Esophagus mucosa (tissue), 1 donor: Measurements from ENCODE around the gene DDX41. TPM values are rescaled to one million over a fixed set of nuclear protein-coding genes. Genes with fewer than 3 reads are reported as not detected.
A peak's percentile ranks its signal among the peaks of the same experiment; 100 is the strongest.
"Not testable (repeated sequence)": the region's sequence is repeated elsewhere in the genome, so short reads cannot be mapped to it uniquely, and the experiment has no call there.

Experiments
- ATAC-seq: fragments of 200-7000 bp; cut with Tn5 transposase; one replicate; pipeline ENCODE4 v1.9.1; 2020
- total RNA-seq: library from RNA; stranded (reverse); gene quantifications from one replicate; pipeline ENCODE4 v1.2.4, GENCODE V29; 2023
- donor health status: DM: yes; HTN: yes; CAD: no.

DDX41 gene
- total RNA-seq, 1 donor from 2014 or later, result 64.2 TPM

DNA sequence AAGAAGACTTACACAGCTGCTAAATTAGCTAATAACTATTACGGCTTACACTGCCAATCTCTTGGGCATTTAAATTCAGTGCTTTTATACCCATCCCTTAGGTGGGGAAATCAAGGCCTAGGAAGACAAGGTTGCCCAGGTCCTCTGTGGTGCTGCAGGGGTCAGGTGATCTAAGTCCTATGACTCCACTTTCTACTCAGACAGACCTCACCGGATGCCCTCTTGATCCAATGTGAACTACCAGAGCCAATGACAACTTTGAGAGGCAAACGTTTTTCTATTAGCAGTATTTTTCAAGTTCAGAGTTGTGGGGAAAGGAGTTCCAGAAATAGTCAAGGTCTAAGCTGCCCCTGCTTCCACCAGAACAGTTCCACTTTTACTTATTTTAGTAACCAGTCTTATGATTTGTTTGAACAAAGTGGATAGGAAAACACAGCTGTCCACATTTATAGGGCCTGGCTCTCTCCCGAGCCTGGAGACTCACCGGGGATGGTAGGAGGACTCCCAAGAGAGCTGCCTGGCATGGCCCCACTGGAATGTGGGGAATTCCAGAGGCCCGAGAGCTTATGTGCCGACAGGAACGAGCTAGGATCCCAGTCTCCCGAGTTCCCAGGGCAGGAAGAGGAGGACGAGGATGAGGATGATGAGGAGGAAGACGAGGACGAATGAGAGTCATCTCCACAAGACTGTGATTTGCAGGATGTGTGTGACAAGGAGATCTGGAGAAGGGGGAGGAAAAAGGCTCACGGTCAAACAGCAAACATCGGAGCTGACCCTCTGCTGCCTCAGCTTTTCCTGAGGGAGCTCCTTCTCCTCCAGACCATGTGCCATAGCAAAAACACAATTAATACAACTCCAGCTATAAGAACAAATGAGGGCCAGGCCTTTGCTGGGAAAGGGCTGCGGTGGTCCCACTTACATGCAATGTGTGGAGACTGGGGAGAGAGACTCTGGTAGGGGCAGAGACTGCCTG is 20.9 kb upstream of the DDX41 start:
- ATAC-seq, result no peak

DNA sequence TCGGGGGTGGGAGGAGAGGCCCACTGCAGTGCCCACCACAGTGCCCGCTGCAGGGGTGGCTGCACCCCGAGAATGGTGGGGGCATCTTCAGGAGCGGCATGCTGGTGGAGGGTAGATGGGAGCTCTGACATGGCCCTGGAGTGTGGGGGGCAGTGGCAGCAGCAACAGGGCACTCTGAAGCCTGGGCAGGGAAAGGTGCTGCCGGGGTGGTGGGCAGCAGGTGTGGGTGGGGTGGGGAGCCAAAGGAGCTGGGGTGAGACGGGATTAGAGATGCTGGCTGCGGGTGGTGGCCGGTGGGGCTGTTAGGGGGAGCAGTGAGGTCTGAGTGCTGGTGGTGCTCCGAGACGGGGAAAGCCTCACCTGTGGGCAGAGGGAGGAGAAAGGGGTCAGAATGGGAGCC is 19.6 kb upstream of the DDX41 start:
- no peak for ATAC-seq

DNA sequence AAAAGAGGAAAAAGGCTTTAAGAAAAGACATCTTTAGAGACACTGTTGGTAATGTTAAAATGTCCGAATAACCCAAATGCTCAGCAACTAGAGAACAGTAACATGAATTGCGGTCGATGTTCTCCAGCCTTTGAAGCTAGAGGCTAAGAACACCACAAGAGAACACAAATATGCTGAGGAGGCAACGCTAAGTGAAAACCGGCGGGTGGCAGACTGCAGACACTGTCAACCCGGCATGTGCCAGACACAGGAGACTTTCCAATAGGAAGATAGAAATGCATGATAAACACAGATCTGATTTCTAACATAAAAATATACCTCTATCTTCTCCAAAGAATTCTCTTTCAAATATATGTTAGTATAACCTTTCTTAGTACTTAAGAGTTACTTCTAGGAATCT is 18.4 kb upstream of the DDX41 start:
- no peak for ATAC-seq

DNA sequence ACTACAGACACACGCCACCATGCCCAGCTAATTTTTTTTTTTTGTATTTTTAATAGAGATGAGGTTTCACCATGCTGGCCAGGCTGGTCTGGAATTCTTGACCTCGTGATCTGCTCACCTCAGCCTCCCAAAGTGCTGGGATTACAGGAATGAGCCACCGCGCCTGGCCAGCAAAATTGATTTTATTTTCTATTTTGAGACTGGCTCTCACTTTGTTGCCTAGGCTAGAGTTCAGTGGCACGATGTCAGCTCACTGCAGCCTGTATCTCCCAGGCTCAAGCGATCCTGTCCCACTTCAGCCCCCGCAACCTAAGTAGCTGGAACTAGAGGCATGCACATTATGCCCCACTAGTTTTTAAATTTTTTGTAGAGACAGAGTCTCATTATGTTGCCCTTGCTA is 17.7 kb upstream of the DDX41 start:
- not testable (repeated sequence) for ATAC-seq

DNA sequence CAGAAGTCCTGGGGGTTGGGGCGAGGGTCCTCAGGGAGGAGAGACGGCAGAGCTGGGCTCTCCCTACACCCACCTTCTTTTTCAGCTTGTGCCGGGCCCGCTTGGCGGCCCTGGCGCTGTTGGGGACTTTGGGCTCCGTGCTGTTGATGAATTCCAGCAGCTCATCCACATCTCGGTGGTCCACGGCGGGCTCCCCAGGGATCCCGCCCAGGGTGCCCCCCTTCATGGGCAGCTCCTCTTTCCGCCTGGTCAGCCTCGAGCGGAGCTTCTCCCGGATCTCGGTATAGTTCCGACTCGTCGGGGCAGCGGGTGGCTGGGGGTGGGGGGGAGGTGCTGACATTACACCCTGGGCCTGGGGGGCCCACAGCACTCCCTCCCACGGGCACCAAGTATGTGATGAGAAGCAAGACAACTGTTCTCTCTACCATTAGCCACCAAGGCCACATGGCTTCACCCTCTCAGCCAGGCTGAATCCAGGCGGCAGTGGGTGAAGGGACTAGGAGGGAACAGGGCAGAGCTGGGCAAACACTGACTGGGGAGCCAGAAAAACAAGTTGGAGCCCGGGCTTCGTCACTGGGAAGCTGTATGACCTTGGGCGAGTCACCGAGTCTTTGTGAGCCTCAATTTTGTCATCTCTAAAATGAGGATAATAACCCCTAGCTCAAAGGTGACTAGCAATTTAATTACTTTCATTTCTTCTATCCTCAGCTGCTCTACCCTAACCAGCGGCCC is 14.6 kb upstream of the DDX41 start:
- peak; percentile 82 for ATAC-seq

DNA sequence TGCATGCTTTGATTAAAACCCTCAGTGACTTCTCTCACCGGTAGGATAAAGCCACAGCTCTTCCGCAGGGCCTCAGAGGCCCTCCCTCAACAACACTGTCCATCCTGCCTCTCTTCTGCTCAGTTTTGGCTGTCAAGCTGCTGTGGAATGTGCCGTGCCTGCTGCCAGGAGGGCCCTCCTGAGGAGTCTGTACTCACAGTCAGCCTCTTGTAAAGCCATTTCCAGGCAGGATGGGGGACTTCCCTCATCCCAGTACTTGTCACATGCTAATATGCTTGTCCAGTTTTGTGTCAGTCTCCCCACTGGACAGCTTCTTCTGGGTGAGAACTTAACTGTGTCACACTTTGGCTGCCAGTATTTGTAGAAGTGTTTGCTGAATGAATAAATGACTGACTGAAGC is 13.9 kb upstream of the DDX41 start:
- ATAC-seq, result no peak

DNA sequence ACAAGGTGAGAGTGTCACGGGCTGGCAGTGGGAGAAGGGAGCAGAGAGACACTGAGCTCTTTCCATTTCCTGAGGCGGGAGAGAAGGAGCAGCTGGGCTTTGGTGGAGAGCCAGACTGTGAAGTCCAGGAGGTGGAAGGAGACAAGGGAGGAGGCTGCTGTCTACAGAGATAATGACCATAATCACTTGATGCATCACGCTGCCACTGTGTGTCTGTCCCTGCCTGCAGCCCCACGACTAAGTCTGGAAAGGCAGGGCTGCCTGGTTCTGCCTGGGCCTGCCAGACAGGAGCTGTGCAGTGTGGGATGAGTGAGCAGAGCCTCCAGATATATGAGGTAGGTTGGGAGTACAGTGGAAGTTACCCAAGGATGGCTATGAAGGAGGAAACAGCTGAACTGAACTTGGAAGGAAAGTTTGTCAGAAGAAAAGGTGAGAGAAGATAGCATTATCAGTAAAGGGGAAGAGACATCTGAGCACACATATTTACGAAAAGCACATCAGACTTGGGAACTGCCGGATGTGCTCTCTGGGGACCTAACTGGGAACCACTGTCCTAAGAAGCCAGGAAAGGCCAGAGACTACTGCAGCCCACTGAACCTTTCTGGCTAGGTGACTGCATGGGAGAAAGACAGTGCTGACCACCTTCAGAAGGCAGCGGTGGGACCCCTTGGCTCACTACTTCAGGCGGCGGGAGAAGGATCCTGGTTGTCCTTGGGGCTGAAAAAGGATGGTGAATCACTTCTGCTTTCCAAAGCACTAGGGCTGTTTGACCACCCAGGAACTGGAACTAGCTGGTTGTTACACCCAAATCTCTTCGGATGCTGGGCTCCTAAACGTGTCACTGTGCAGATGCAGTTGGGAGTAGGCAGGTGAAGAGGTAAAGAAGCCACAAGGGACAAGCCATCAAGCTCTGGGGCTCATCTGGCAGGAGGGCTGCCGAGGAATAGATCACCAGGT is 12.8 kb upstream of the DDX41 start:
- peak; percentile 79 for ATAC-seq

DNA sequence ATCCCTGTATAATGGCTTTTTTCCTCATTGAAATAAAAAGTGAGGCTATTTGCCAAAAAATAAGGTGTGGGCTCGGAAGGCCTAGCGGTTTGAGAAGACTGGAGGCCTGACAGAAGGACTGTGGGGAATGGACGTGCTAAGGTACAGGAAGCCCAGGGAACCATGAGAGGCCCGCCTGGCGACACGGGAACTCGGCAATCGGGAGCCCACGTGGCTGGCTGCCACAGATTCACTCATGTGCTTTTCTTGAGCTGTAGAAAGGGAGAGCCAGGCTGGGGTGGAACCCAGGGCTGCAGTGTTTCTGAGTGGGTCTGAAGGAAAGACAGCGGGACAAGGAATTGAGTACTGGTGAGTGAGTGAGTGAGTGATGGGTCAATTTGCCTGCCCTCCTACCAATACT is 11.9 kb upstream of the DDX41 start:
- no peak for ATAC-seq

DNA sequence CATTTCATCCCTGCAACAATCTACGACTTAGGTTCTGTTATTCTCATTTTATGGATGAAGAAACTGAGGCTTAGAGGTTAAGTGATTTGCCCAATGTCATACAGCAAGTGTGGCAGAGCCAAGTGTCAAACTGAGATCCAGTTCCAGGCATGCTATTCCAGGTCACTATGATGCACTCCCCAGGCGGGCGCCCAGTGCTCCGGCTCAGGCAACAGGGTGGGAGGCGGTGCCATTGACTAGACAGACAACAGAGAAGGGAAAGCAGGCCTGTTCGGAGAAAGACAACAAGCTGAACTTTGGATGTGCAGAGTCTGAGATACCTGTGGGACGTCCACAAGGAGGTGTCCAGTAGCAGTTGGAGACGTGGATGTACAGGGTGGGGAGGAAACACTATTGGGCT is 10.8 kb upstream of the DDX41 start:
- ATAC-seq, result no peak

DNA sequence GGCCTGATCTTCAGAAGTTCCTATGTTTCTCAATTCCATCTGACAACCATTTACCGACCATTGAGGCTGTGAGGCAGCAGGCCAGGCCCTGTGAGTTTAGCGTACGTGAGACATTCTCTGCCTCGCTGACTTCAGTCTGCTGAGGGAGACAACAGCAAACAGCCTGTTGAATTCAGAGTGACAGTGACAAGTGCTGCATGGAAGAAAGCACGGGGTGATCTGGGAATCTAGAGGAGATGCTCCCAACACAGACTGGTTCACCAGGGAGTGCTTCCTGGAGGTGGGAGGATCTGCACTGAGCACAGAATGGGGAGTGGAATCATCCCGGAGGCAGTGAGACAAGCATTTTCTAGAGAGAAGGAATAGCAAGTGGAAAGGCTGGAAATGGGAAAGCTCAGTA is 10.0 kb upstream of the DDX41 start:
- no peak for ATAC-seq

DNA sequence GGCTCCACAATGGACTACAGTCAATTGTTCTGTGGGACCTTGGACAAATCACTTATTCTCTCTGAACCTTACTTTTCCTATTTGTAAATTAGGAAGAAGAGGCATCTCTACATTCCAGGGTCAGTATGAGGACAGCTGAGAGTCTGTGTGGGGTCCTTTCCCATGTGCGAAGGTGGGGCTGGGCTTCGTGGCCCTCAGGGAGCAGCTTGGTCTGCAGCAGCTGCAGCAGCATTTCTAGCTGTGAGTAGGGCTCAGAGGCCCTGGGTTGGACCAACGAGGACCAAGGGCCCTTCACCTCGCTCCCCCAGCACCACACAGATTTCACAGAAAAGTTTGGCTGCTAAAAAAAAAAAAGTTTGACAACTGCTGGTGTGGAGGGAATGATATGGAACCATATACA is 9.4 kb upstream of the DDX41 start:
- no peak for ATAC-seq

DNA sequence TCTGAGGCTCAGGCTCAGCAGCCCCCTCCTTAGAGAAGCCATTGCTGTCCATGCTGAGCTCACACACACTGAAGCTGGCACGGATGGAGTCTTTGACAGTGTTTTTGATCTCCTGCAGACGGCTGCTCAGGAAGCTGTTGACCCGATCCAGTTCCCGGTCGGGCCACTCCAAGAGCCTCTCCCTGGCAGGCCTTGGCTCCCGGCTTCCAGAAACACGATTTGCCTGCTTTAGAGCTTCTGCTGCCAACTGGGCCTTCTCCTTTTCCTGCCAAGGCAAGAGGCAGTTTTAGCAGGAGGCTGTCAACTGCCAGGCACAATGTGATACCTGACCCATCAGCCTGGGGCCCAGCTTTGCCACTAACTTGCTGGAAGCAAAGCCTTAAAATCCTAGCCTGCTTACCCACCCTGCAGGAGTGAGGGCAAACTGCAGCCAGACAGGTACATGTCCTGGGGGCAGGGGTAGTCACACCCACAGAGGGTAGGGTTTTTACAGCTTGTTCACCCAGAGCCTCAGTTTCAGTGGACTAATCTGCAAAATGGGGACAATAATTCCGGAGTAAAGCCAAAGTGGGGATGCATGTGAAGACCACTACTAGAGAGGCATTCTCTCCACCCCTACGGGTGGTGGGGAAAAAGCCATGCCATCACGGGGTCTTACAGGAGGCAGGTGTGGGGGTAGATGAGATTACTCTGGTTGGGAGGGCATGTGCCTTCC is 8.3 kb upstream of the DDX41 start:
- ATAC-seq, result no peak

DNA sequence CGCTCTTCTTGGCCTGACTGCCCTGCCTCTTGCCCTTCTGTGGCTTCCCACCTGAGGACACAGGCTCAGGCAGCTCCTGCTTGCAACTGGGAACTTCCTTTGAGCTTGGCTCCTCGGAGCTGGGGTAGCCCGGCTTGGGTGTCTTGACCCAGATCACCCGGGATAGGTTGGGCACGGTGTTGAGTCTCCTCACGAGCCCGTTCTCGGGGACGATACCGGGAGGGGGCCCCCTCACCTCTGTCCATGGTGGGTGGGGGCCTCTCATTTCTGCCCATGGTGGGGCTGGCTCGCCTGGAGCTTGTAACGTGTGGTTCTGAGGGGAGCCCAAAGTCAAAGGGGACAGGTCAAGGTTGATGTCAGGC is 7.8 kb upstream of the DDX41 start:
- ATAC-seq, result no peak

DNA sequence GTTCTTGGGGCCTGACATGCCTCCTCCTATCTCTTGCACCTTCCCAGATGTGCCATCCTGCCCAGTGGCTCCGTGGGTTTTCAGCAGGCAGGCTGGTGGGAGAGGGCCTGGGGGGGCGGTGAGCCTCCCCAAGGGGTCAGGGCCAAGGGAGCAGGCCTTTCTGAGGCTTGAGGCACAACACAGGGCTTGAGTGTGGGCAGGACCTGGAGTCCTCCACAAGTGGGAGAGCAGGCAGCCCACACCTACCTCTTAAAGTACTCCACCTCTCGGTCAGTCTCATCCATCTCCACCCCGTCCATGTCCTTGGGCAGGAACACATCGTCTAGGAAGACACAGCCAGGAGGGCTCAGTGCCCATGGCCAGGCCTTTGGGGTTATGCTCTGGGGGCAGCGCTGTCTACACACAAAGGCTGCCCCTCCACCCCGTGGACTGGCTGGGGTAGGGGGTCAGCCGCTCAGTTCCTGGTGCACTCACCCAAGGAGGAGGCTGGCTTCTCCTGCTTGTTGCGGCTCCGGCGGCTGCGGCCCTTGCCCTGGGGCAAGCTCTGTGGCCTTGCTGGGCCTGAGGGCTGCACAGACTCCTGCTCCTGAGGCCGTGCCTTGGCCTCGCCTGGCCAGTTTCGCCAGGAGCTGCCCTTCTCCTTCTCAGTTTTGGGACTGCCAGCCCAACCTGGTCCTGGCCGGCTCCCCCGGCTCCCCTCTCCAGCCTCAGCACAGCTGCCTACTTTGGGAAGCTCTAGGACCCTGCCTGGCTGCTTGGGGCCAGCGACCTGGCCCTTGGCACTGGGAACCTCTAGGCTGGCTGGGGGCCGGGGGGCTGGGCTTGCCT is 7.2 kb upstream of the DDX41 start:
- no peak for ATAC-seq

DNA sequence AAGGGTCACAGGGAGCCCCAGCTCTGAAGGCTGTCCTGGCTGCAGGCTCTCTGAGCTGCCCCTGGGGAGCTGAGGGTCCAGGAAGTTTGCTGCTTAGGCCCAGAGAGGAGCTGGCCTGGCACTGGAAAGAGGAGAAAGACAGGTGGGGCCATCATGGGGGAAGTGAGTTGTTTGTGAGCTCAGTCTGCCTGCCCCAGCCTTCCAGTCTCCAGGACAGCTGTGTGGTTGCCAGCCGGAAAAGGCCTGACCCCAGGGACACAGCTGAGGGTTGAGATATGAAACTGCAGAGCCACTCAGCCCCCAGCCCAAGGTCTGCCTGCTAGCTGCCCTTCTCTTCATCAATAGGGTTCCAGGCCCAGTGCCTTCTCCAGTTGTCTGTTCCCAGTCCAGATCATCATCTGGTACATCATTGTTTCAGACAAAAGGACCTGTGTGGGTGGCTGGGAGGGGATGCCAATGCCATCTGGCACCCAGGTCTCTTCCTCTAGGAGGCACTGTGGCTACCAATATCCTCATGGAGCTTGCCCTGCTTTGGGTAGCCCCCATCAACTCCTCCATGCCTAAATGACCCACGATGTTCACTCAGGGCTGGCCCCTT is 4.3 kb upstream of the DDX41 start:
- no peak for ATAC-seq

DNA sequence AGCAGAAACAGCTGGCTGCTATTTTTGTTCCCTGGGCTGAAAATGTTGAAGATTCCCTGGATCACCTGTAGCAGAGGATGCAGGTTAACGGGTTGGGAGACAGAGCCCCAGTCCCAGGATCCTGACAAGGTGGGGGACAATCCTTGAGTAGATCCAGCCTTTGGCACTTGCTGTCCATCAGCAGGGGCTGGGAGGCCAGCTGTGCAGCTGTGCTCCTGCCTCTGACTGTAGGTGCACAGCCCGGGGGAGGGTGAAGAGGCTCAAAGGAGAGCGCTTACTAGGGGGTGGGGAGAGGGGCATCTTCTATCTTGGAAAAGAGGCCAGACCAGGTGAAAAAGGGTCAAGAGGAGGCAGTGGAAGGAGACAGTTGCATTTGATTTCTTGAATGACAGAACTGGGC is 3.5 kb upstream of the DDX41 start:
- ATAC-seq, result no peak

DNA sequence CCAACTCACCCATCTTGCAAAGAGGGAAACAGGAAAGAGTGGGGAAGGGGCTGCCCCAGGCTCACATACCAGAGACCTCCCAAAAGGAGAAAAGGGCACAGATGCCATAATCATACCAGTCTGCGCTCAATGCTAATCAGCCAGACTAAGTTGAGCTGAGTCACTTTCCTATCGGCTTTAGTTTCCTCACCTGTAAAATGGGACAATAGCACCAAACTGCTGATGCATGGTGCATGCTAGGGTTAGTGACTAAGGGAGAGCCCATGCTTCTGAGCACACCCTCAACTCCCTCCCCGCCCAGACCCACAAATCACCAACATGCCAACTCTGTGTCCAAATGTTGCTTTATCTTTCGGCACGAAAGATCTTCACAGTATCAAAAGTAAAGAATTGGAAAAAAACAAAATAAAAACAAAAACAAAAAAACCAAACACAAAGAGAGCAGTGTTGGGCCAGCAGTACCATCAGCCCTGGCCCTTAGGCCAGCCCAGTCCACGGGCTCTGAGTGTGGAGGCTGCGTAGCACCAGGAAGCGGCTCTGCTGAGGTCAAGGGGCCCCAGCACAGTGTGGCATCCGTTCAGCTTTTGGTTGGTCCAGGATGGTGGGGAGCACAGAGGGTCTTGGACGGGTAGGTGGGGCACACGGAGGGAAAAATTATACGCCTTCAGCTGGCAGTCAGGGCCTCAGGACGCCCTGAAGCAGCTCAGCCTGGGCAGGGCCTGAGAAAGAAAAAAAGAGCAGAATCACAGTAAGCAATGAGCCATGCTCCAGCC is 2.9 kb upstream of the DDX41 start:
- ATAC-seq, result no peak

DNA sequence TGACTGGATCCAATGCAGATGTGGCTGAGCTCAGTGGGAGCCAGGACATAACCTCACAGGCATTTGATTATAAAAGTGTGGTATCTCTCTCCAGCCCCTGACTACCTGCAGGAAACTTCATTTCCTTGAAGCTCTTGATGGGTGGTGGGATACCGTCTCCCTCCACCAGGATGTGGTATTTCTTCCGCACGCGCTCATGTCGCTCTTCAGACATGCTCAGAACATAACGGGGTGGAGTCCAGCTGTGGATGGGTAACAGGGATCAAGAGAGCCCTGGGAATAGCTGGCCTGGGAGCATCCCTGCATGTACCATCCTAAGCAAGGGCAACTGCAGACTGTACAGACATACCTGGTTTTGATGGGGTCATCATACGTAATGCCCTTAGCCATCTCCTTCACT is 1.2 kb downstream of the DDX41 start:
- no peak for ATAC-seq

DNA sequence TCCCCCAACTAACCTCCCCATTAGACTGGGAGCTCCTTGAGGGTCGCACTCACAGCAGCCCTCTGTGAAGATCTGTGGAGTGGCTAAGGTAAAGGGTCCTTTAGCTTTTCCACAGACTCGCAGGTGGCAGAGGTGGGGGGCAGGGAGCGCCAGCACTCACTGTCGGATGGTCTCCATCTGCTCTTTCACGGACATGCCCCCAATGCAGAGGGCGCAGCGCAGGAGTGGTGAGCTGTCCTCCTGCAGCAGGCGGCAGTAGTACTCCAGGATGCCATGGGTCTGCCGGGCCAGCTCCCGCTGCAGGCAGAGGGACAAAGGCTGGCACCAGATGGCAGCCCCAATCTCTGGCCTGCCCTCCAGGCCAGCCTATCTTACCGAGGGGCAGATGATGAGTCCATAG is 2.2 kb downstream of the DDX41 start:
- no peak for ATAC-seq

DNA sequence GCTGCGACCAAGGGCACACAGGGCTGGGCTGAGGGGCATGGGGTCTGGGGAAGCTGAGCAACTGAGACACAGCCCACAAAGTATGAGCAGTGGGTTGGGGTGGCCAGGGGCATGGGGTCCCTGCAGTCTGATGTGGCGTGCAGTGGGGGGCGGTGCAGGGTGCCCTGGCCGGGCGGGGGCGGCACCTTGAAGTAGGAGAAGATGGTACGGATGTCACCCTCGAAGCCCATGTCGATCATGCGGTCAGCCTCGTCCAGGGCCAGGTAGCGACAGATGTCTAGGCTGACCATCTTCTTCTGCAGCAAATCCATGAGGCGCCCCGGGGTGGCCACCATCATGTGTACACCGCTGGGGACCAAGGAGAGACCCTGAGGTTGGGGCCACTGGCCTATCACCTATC is 3.3 kb downstream of the DDX41 start:
- ATAC-seq, result no peak
